Smooth muscle cell (in vitro differentiated cells): ENCODE results near the gene NECTIN1. TPM values are rescaled to one million over a fixed set of nuclear protein-coding genes. Genes with fewer than 3 reads are reported as not detected.

Experiments
- DNase-seq: peaks from one replicate; lab custom pipeline; 2025; ENCODE audit not compliant: unreplicated experiment; lab: John Stamatoyannopoulos, UW
- H2AFZ ChIP-seq: fragments of 200-600 bp; sonication (generic); 2 replicates; pipeline ENCODE4 v1.6.0; 2016; ENCODE audit warnings: antibody characterized with exemption, low read depth, mild to moderate bottlenecking
- H3F3A ChIP-seq: fragments of 200-600 bp; sonication (generic); 2 replicates; pipeline ENCODE4 v1.6.0; 2017; ENCODE audit warnings: antibody characterized with exemption, low read depth
- H3K27ac ChIP-seq: fragments of 200-600 bp; sonication (generic); 2 replicates; pipeline ENCODE4 v1.5.1; 2016; ENCODE audit warnings: low read depth, mild to moderate bottlenecking
- H3K27me3 ChIP-seq: fragments of 200-600 bp; sonication (generic); 2 replicates; pipeline ENCODE4 v1.6.1; 2016; ENCODE audit warnings: low read depth, mild to moderate bottlenecking
- H3K36me3 ChIP-seq: fragments of 200-600 bp; sonication (generic); 2 replicates; pipeline ENCODE4 v1.5.1; 2016; ENCODE audit warnings: low read depth
- H3K4me1 ChIP-seq: fragments of 200-600 bp; sonication (generic); 2 replicates; pipeline ENCODE4 v1.5.1; 2016; ENCODE audit warnings: low read depth
- H3K4me2 ChIP-seq: fragments of 200-600 bp; sonication (generic); 2 replicates; pipeline ENCODE4 v1.6.0; 2016; ENCODE audit warnings: mild to moderate bottlenecking
- H3K4me3 ChIP-seq: fragments of 200-600 bp; sonication (generic); 2 replicates; pipeline ENCODE4 v1.5.1; 2016; ENCODE audit warnings: mild to moderate bottlenecking
- H3K79me2 ChIP-seq: fragments of 200-600 bp; sonication (generic); 2 replicates; pipeline ENCODE4 v1.6.0; 2016; ENCODE audit warnings: low read depth, mild to moderate bottlenecking
- H3K9ac ChIP-seq: fragments of 200-600 bp; sonication (generic); 2 replicates; pipeline ENCODE4 v1.6.0; 2016; ENCODE audit warnings: low read depth
- H3K9me3 ChIP-seq: fragments of 200-600 bp; sonication (generic); replicated peaks from 2 replicates; pipeline ENCODE4 v1.5.1; 2016; ENCODE audit warnings: low read depth
- H4K20me1 ChIP-seq: fragments of 200-600 bp; sonication (generic); 2 replicates; pipeline ENCODE4 v1.6.0; 2016; ENCODE audit warnings: low read depth
- CTCF ChIP-seq: fragments of 200-600 bp; sonication (generic); IDR thresholded peaks from 2 replicates; pipeline ENCODE4 v1.5.1; 2017; ENCODE audit warnings: borderline replicate concordance, mild to moderate bottlenecking, antibody characterized with exemption; ENCODE audit not compliant: insufficient read depth, poor library complexity, severe bottlenecking
- WGBS: methylation state at CpG from one replicate; pipeline ENCODE4 v1.1.7; 2016; ENCODE audit warnings: low lambda C conversion rate; 5-methylcytosine and 5-hydroxymethylcytosine counted together
- polyA plus RNA-seq: library from polyadenylated mRNA; unstranded; fragments of >200 nt; fragmentation: Nextera tagmentation; extraction: Ambion mirVana; gene quantifications from 2 replicates; pipeline ENCODE4 v1.2.1, GENCODE V29; 2016
- total RNA-seq: library from RNA; depleted of rRNA; stranded (reverse); fragments of >200 nt; gene quantifications from 2 replicates; pipeline ENCODE4 v1.2.3, GENCODE V29; 2014

The NECTIN1 gene
- total and polyA plus RNA-seq, 2 experiments from 2014 or later, result 4.9 to 10.1 TPM

GRCh38 chr11:119759747-119760412, 30.9 kb upstream of the NECTIN1 start:
- H3F3A ChIP-seq, result no peaks in the 10 kb centered on the region
- no peak for TF ChIP-seq CTCF
- no peak overlapping the region for H3K9ac ChIP-seq
- DNase-seq, result no peak
- no peak overlapping the region for H3K4me3 ChIP-seq
- H3K27ac ChIP-seq, result no peak overlapping the region
- H3K27me3 ChIP-seq, result no peaks in the 10 kb centered on the region
- peak overlapping the region; percentile 60 for H3K4me2 ChIP-seq
- no peaks in the 10 kb centered on the region for H4K20me1 ChIP-seq
- no peaks in the 10 kb centered on the region for H3K36me3 ChIP-seq
- H3K9me3 ChIP-seq, result no peaks in the 10 kb centered on the region
- no peak overlapping the region for H2AFZ ChIP-seq
- peaks cover 6% of the 10 kb centered on the region for H3K4me1 ChIP-seq
- H3K79me2 ChIP-seq, result no peaks in the 10 kb centered on the region
- 95% methylated on average over 5 of the region's 5 CpGs for WGBS

- no peaks in the 10 kb centered on the region for H4K20me1 ChIP-seq
- no peaks in the 10 kb centered on the region for H3K36me3 ChIP-seq
- H3K79me2 ChIP-seq, result no peaks in the 10 kb centered on the region
- H3K4me1 ChIP-seq, result peaks cover 6% of the 10 kb centered on the region
- no peaks in the 10 kb centered on the region for H3K9me3 ChIP-seq
- DNase-seq, result no peak
- H3K27ac ChIP-seq, result no peak overlapping the region
- no peaks in the 10 kb centered on the region for H3F3A ChIP-seq
- H3K4me2 ChIP-seq, result peak overlapping the region; percentile 60
- WGBS, result 42% methylated on average over 8 of the region's 8 CpGs
- no peak overlapping the region for H2AFZ ChIP-seq
- no peak overlapping the region for H3K4me3 ChIP-seq
- no peaks in the 10 kb centered on the region for H3K27me3 ChIP-seq
- TF ChIP-seq CTCF, result no peak
- H3K9ac ChIP-seq, result no peak overlapping the region
These were observed 30.3 kb upstream of the NECTIN1 start for GRCh38 chr11:119759324-119759723.

GRCh38 chr11:119758291-119758690, 29.3 kb upstream of the NECTIN1 start:
- H3K4me2 ChIP-seq, result no peak overlapping the region
- DNase-seq, result no peak
- H3K27me3 ChIP-seq, result no peaks in the 10 kb centered on the region

More at GRCh38 chr11:119758291-119758690, 29.3 kb upstream of the NECTIN1 start:
- Histone ChIP-seq H3K4me3 (no peak overlapping the region), H3K79me2 (no peaks in the 10 kb centered on the region), H3K4me1 (peaks cover 9% of the 10 kb centered on the region), H4K20me1 (no peaks in the 10 kb centered on the region), H3K9me3 (no peaks in the 10 kb centered on the region), H3K36me3 (no peaks in the 10 kb centered on the region), H2AFZ (no peak overlapping the region), H3K9ac (no peak overlapping the region), H3F3A (no peaks in the 10 kb centered on the region), H3K27ac (no peak overlapping the region)
- 26% methylated on average over 2 of the region's 2 CpGs for WGBS
- no peak for TF ChIP-seq CTCF
